K562 (cell line): ENCODE data around the gene TACC3. TPM values are rescaled to one million over a fixed set of nuclear protein-coding genes. Genes with fewer than 3 reads are reported as not detected.

ENCODE experiments used
- CC2D1A ChIP-seq: fragments of 450-650 bp; IDR thresholded peaks from 2 replicates; pipeline ENCODE4 v1.6.1; 2017; ENCODE audit warnings: mild to moderate bottlenecking
- HDAC2 ChIP-seq: fragments of 450-650 bp; IDR thresholded peaks from 2 replicates; pipeline ENCODE4 v1.6.1; 2016; ENCODE audit warnings: mild to moderate bottlenecking
- KAT8 ChIP-seq: fragments of 450-650 bp; IDR thresholded peaks from 2 replicates; pipeline ENCODE4 v1.6.1; 2016; ENCODE audit warnings: low read depth, mild to moderate bottlenecking
- MYC ChIP-seq, 2 experiments: fragments of 250-450 bp in 1 of 2; sonication (Bioruptor Pico) in 1 of 2; IDR thresholded peaks; 2 replicates each; pipeline versions ENCODE4 v1.5.1 to v1.6.1; 2012 to 2021; ENCODE audit warnings: low read depth in 2 of 2, borderline replicate concordance in 1 of 2, improper control_type of control experiment in 1 of 2, low read length in 1 of 2, mild to moderate bottlenecking in 1 of 2, moderate library complexity in 1 of 2
- SIN3A ChIP-seq, 2 experiments: fragments of 150-350 bp in 1 of 2; IDR thresholded peaks; 2 replicates each; pipeline ENCODE4 v1.6.1; 2011 to 2016; ENCODE audit warnings: borderline replicate concordance in 2 of 2, low read depth in 2 of 2, low read length in 2 of 2, mild to moderate bottlenecking in 2 of 2, moderate library complexity in 2 of 2; ENCODE audit not compliant: control insufficient read depth in 1 of 2
- ZNF165 ChIP-seq: fragments of 250-450 bp; sonication (Bioruptor Pico); IDR thresholded peaks from 2 replicates; pipeline ENCODE4 v1.4.0; 2020; ENCODE audit warnings: borderline replicate concordance
- ZNF354B ChIP-seq: fragments of 250-450 bp; sonication (Bioruptor Pico); IDR thresholded peaks from 2 replicates; pipeline ENCODE4 v1.4.0; 2020
- ZNF696 ChIP-seq: fragments of 250-450 bp; sonication (Bioruptor Pico); conservative IDR thresholded peaks from 2 replicates; pipeline ENCODE4 v1.4.0; 2020; ENCODE audit warnings: mild to moderate bottlenecking, moderate library complexity
- polyA plus RNA-seq, 8 experiments: library from polyadenylated mRNA; depleted of rRNA in 4 of 8; stranded (reverse) in 5 of 8; unstranded in 3 of 8; fragments of >200 nt; fragmentation: Nextera tagmentation in 2 of 8; fragmentation: Illumina TruSeq in 1 of 8; extraction: Ambion mirVana in 2 of 8; extraction: Trizol in 1 of 8; gene quantifications; 2 replicates each; pipeline versions ENCODE4 v1.2.1 to v1.2.3, GENCODE V29; 2011 to 2014; ENCODE audit warnings: inconsistent platforms in 1 of 8, missing spikeins in 1 of 8
- total RNA-seq, 7 experiments: library from RNA; depleted of rRNA in 6 of 7; stranded (reverse); fragments of >200 nt in 6 of 7; fragmentation: Illumina TruSeq in 2 of 7; extraction: Trizol in 2 of 7; gene quantifications; 2 replicates each; pipeline versions ENCODE4 v1.2.1 to v1.2.3, GENCODE V29; 2011 to 2021; ENCODE audit warnings: low replicate concordance in 1 of 7
- TF ChIP-seq, protein P1 (sequence below): sonication (generic); formaldehyde crosslinking; IDR thresholded peaks from 2 replicates; pipeline ENCODE4 v1.9.0; 2022; ENCODE audit warnings: mild to moderate bottlenecking, missing genetic modification reagents
- TF ChIP-seq, protein P2 (sequence below): fragments of 450-650 bp; IDR thresholded peaks from 2 replicates; pipeline ENCODE4 v1.6.1; 2016; ENCODE audit warnings: low read depth
- TF ChIP-seq, protein P3 (sequence below): IDR thresholded peaks from 2 replicates; pipeline ENCODE4 v1.6.1; 2016; ENCODE audit warnings: missing genetic modification characterization, missing compliant biosample characterization
- TF ChIP-seq, protein P4 (sequence below): fragments of 450-650 bp; IDR thresholded peaks from 2 replicates; pipeline ENCODE4 v1.7.0; 2016; ENCODE audit warnings: borderline replicate concordance
- TF ChIP-seq, protein P5 (sequence below): fragments of 250-450 bp; sonication (Bioruptor Pico); IDR thresholded peaks from 2 replicates; pipeline ENCODE4 v1.8.0; 2021; ENCODE audit warnings: borderline replicate concordance, mild to moderate bottlenecking, moderate library complexity; ENCODE audit not compliant: poor library complexity, severe bottlenecking

TACC3 gene
- total and polyA plus RNA-seq, 9 of the 15 experiments (the other 6 are each of a cell fraction or from before 2014, with no cell fraction given), result 1.9 to 122 (median 55.6) TPM

DNA sequence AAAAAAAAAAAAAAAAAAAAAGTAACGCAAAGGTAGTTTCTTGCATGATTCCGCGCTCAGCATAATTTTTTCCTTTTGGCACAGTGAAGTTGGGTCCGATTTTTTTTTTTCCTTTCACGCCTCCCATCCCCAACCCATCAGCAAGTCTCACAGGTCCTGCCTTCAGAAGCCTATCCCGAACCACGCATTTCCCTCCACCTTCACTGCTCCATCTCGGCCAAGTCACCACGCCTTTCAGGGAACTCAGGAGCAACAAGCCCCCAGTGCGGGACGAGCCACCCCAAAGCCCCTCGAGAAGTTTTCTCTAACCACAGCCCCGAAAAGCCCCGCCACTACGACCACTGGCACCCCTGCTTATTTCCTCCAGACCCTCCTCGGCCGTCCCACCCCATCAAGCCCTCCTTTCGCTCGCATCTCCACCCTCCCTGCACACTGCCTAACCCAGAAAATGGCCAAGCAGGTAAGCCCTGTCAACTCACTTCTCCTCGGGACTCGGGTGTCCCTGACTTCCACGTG lies 10.2 kb upstream of the TACC3 start (continued):
- peak; percentile 20 to 30; a peak in 2 of 4 replicates for TF ChIP-seq SIN3A (IDR thresholded peaks at IDR 0.05; ENCODE audit: borderline replicate concordance in 2 of 2, control insufficient read depth in 1 of 2, low read depth in 2 of 2, low read length in 2 of 2)
- TF ChIP-seq ZNF165 (CRISPR knock-in tag), result no peak
- TF ChIP-seq, protein P1, sequence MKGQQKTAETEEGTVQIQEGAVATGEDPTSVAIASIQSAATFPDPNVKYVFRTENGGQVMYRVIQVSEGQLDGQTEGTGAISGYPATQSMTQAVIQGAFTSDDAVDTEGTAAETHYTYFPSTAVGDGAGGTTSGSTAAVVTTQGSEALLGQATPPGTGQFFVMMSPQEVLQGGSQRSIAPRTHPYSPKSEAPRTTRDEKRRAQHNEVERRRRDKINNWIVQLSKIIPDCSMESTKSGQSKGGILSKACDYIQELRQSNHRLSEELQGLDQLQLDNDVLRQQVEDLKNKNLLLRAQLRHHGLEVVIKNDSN (CRISPR knock-in tag), result peak; percentile 36; the same call in 1 of the 2 replicates
- TF ChIP-seq, protein P2, sequence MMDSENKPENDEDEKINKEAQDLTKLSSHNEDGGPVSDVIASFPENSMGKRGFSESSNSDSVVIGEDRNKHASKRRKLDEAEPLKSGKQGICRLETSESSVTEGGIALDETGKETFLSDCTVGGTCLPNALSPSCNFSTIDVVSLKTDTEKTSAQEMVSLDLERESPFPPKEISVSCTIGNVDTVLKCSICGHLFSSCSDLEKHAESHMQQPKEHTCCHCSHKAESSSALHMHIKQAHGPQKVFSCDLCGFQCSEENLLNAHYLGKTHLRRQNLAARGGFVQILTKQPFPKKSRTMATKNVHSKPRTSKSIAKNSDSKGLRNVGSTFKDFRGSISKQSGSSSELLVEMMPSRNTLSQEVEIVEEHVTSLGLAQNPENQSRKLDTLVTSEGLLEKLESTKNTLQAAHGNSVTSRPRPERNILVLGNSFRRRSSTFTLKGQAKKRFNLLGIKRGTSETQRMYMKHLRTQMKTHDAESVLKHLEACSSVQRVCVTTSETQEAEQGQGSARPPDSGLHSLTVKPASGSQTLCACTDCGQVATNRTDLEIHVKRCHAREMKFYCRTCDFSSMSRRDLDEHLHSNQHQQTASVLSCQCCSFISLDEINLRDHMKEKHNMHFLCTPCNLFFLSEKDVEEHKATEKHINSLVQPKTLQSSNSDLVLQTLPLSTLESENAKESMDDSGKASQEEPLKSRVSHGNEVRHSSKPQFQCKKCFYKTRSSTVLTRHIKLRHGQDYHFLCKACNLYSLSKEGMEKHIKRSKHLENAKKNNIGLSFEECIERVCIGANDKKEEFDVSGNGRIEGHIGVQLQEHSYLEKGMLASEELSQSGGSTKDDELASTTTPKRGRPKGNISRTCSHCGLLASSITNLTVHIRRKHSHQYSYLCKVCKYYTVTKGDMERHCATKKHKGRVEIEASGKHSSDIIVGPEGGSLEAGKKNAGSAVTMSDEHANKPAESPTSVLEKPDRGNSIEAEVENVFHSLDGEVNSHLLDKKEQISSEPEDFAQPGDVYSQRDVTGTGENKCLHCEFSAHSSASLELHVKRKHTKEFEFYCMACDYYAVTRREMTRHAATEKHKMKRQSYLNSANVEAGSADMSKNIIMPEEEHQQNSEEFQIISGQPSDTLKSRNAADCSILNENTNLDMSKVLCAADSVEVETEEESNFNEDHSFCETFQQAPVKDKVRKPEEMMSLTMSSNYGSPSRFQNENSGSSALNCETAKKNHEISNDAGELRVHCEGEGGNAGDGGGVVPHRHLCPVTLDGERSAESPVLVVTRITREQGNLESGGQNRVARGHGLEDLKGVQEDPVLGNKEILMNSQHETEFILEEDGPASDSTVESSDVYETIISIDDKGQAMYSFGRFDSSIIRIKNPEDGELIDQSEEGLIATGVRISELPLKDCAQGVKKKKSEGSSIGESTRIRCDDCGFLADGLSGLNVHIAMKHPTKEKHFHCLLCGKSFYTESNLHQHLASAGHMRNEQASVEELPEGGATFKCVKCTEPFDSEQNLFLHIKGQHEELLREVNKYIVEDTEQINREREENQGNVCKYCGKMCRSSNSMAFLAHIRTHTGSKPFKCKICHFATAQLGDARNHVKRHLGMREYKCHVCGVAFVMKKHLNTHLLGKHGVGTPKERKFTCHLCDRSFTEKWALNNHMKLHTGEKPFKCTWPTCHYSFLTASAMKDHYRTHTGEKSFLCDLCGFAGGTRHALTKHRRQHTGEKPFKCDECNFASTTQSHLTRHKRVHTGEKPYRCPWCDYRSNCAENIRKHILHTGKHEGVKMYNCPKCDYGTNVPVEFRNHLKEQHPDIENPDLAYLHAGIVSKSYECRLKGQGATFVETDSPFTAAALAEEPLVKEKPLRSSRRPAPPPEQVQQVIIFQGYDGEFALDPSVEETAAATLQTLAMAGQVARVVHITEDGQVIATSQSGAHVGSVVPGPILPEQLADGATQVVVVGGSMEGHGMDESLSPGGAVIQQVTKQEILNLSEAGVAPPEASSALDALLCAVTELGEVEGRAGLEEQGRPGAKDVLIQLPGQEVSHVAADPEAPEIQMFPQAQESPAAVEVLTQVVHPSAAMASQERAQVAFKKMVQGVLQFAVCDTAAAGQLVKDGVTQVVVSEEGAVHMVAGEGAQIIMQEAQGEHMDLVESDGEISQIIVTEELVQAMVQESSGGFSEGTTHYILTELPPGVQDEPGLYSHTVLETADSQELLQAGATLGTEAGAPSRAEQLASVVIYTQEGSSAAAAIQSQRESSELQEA, result no peak
- no peak for TF ChIP-seq ZNF696
- TF ChIP-seq, protein P3, sequence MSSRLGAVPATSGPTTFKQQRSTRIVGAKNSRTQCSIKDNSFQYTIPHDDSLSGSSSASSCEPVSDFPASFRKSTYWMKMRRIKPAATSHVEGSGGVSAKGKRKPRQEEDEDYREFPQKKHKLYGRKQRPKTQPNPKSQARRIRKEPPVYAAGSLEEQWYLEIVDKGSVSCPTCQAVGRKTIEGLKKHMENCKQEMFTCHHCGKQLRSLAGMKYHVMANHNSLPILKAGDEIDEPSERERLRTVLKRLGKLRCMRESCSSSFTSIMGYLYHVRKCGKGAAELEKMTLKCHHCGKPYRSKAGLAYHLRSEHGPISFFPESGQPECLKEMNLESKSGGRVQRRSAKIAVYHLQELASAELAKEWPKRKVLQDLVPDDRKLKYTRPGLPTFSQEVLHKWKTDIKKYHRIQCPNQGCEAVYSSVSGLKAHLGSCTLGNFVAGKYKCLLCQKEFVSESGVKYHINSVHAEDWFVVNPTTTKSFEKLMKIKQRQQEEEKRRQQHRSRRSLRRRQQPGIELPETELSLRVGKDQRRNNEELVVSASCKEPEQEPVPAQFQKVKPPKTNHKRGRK (tag), result 0 out of 2 replicates have a peak, but pooled peaks have one; percentile 17
- TF ChIP-seq, protein P4, sequence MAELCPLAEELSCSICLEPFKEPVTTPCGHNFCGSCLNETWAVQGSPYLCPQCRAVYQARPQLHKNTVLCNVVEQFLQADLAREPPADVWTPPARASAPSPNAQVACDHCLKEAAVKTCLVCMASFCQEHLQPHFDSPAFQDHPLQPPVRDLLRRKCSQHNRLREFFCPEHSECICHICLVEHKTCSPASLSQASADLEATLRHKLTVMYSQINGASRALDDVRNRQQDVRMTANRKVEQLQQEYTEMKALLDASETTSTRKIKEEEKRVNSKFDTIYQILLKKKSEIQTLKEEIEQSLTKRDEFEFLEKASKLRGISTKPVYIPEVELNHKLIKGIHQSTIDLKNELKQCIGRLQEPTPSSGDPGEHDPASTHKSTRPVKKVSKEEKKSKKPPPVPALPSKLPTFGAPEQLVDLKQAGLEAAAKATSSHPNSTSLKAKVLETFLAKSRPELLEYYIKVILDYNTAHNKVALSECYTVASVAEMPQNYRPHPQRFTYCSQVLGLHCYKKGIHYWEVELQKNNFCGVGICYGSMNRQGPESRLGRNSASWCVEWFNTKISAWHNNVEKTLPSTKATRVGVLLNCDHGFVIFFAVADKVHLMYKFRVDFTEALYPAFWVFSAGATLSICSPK, result 0 out of 2 replicates have a peak, but pooled peaks have one; percentile 17
- TF ChIP-seq ZNF354B (CRISPR knock-in tag), result no peak
- TF ChIP-seq, protein P5, sequence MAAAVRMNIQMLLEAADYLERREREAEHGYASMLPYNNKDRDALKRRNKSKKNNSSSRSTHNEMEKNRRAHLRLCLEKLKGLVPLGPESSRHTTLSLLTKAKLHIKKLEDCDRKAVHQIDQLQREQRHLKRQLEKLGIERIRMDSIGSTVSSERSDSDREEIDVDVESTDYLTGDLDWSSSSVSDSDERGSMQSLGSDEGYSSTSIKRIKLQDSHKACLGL (CRISPR knock-in tag), result no peak
- TF ChIP-seq MYC (IDR thresholded peaks at IDR 0.05; ENCODE audit: low read depth, low read length), result no peak; the same call in 1 of the 2 replicates
- 0 out of 2 replicates have a peak, but pooled peaks have one; percentile 30 for TF ChIP-seq MYC (CRISPR knock-in tag; IDR thresholded peaks at IDR 0.05; ENCODE audit: borderline replicate concordance, low read depth)
- no peak for TF ChIP-seq CC2D1A
- TF ChIP-seq HDAC2, result 0 out of 2 replicates have a peak, but pooled peaks have one; percentile 22
- TF ChIP-seq KAT8, result no peak
